ENCODE measurements around the gene GCSH. TPM values are rescaled to one million over a fixed set of nuclear protein-coding genes. Genes with fewer than 3 reads are reported as not detected.

GCSH gene
- total RNA-seq, 1 donor from 2014 or later, result 50.8 TPM

GRCh38 chr16:81035398-81035974 lies 60.7 kb downstream of the GCSH start, which contains the start of gene ATMIN:
Gene ATMIN (plus strand): TSS chr16:81035842. CDS start chr16:81035871, 29 bp downstream.
- Mint-ChIP-seq H3K27me3 (no peaks in the 10 kb centered on the region), H3K36me3 (peaks cover 19% of the 10 kb centered on the region), H3K27ac (peak within 1 kb of the TSS; percentile 95), H3K9me3 (no peaks in the 10 kb centered on the region), H3K4me3 (peak within 1 kb of the TSS; percentile 93), H3K4me1 (ENCODE audit: unreplicated experiment) (peaks cover 16% of the 10 kb centered on the region)
- DNase-seq (ENCODE audit: extremely low spot score, unreplicated experiment), result peak; percentile 93
- peak; percentile 100 for TF ChIP-seq CTCF (conservative IDR thresholded peaks at IDR 0.05)

Other genes starting within 250 kb of the GCSH start
- 53.2 and 59.8 TPM in 2 replicates for gene CMC2, start 89.5 kb downstream of the GCSH start, total RNA-seq (ENCODE audit: low replicate concordance)
- gene CENPN, start 89.2 kb downstream of the GCSH start, total RNA-seq (ENCODE audit: low replicate concordance), result 19.4 and 31.0 TPM in 2 replicates
- gene ATMIN, start 60.6 kb downstream of the GCSH start, total RNA-seq (ENCODE audit: low replicate concordance), result 47.0 and 61.7 TPM in 2 replicates
- gene C16orf46, start 19.2 kb downstream of the GCSH start, total RNA-seq (ENCODE audit: low replicate concordance), result 4.4 and 5.1 TPM in 2 replicates
- gene BCO1, start 142.3 kb upstream of the GCSH start, total RNA-seq (ENCODE audit: low replicate concordance), result 2.0 and 3.0 TPM in 2 replicates
- 14.8 and 32.7 TPM in 2 replicates for gene GAN, start 218.6 kb upstream of the GCSH start, total RNA-seq (ENCODE audit: low replicate concordance)